KMS-11 (cell line): ENCODE measurements around the gene MADD.

ENCODE experiments used
- H2AFZ ChIP-seq: fragments of 200-600 bp; sonication (generic); 2 replicates; pipeline ENCODE4 v1.6.1; 2016; ENCODE audit warnings: antibody characterized with exemption, mixed run types, low read depth
- H3K27ac ChIP-seq: fragments of 200-600 bp; sonication (generic); 2 replicates; pipeline ENCODE4 v1.6.1; 2016; ENCODE audit warnings: mild to moderate bottlenecking, mixed run types
- H3K27me3 ChIP-seq: fragments of 200-600 bp; sonication (generic); 2 replicates; pipeline ENCODE4 v1.6.1; 2017; ENCODE audit warnings: mild to moderate bottlenecking, low read depth, mixed run types, moderate library complexity; ENCODE audit not compliant: insufficient read depth
- H3K36me3 ChIP-seq: fragments of 200-600 bp; sonication (generic); 2 replicates; pipeline ENCODE4 v1.6.1; 2017; ENCODE audit warnings: mild to moderate bottlenecking, mixed run types; ENCODE audit not compliant: insufficient read depth
- H3K4me1 ChIP-seq: fragments of 200-600 bp; sonication (generic); 2 replicates; pipeline ENCODE4 v1.6.1; 2016; ENCODE audit warnings: mild to moderate bottlenecking, low read depth, mixed run types; ENCODE audit not compliant: poor library complexity, severe bottlenecking
- H3K4me2 ChIP-seq: fragments of 200-600 bp; sonication (generic); 2 replicates; pipeline ENCODE4 v1.7.0; 2016; ENCODE audit warnings: mild to moderate bottlenecking, mixed run types
- H3K4me3 ChIP-seq: fragments of 200-600 bp; sonication (generic); IDR thresholded peaks from 2 replicates; pipeline ENCODE4 v1.6.1; 2017; ENCODE audit warnings: low read depth, low read length, mixed read lengths; ENCODE audit not compliant: insufficient read depth
- H3K79me2 ChIP-seq: fragments of 200-600 bp; sonication (generic); 2 replicates; pipeline ENCODE4 v1.6.1; 2016; ENCODE audit warnings: low read depth, mixed run types; ENCODE audit not compliant: insufficient read depth
- H3K9ac ChIP-seq: fragments of 200-600 bp; sonication (generic); 2 replicates; pipeline ENCODE4 v1.6.1; 2016; ENCODE audit warnings: mild to moderate bottlenecking, mixed run types
- H4K20me1 ChIP-seq: fragments of 200-600 bp; sonication (generic); 2 replicates; pipeline ENCODE4 v1.6.1; 2016; ENCODE audit warnings: mild to moderate bottlenecking, mixed run types; ENCODE audit not compliant: insufficient read depth
- TF ChIP-seq, protein P1 (sequence below): fragments of 200-600 bp; sonication (generic); conservative IDR thresholded peaks from 2 replicates; pipeline ENCODE4 v1.6.1; 2017; ENCODE audit warnings: low read depth, mild to moderate bottlenecking, antibody characterized with exemption, low read length, moderate library complexity, mixed read lengths

MADD gene

GRCh38 chr11:47335733-47336132, 65.8 kb downstream of the MADD start:
- H3K27ac ChIP-seq, result no peak overlapping the region
- no peak overlapping the region for H3K4me2 ChIP-seq
- H2AFZ ChIP-seq, result no peak overlapping the region
- H3K4me1 ChIP-seq, result no peaks in the 10 kb centered on the region
- no peak overlapping the region for H3K4me3 ChIP-seq
- H4K20me1 ChIP-seq, result no peaks in the 10 kb centered on the region
- no peaks in the 10 kb centered on the region for H3K36me3 ChIP-seq
- no peaks in the 10 kb centered on the region for H3K27me3 ChIP-seq
- no peak overlapping the region for H3K9ac ChIP-seq
- no peaks in the 10 kb centered on the region for H3K79me2 ChIP-seq
- TF ChIP-seq, protein P1, sequence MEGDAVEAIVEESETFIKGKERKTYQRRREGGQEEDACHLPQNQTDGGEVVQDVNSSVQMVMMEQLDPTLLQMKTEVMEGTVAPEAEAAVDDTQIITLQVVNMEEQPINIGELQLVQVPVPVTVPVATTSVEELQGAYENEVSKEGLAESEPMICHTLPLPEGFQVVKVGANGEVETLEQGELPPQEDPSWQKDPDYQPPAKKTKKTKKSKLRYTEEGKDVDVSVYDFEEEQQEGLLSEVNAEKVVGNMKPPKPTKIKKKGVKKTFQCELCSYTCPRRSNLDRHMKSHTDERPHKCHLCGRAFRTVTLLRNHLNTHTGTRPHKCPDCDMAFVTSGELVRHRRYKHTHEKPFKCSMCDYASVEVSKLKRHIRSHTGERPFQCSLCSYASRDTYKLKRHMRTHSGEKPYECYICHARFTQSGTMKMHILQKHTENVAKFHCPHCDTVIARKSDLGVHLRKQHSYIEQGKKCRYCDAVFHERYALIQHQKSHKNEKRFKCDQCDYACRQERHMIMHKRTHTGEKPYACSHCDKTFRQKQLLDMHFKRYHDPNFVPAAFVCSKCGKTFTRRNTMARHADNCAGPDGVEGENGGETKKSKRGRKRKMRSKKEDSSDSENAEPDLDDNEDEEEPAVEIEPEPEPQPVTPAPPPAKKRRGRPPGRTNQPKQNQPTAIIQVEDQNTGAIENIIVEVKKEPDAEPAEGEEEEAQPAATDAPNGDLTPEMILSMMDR, result no peak

DNA sequence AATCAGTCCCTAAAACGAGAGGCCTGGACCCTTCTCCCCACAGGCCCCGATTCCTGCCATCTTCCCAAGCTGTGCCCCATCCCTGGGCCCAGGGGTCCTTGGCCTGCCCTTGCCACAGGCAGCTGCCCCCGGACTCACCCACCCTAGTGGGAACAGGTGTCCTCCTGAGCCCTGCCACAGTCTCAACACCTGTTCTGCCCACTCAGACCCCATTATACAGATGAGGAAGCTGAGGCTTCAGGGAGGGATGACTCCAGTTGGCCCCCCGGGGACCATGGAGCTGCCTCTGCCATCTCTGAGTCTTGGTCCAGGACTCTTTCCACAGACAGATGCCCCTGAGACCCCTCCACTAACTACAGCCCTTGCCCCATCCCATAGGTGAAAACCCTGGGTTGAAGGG, 66.7 kb downstream of the MADD start:
- Histone ChIP-seq H3K27ac (no peak overlapping the region), H3K4me3 (no peak overlapping the region)

DNA sequence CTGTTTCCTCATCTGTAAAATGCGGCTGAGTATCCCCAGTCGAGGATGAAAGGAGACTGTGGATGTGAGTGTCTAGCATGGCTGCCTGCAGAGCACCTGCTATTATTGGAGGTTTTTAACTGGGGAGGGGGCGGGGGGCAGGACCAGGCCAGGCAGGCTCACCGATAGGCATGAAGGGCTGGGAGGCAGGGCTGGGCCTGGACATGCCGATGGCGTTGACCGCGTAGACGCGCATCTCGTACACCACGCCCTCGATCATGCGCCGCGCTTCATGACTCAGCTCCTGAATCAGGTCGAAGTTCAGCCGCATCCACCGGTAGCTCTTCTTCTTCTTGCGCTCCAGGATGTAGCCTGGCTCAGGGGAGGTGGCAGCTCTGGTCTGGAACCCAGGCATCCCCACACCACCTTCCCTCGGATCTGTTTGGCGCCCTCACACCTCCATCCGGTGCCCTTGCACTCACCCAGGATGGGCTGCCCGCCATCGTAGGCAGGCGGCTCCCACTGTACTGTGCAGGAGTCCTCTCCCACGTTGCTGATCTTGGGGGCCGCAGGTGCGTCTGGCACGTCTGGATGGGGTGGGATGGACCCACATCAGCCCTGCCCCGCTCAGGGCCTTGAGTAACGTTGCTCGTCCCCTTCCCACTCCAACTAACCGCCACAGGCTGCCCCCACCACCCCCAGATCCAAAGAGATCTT, 67.4 kb downstream of the MADD start:
- Histone ChIP-seq H3K79me2 (no peaks in the 10 kb centered on the region), H3K27me3 (no peaks in the 10 kb centered on the region), H3K36me3 (no peaks in the 10 kb centered on the region), H3K4me2 (no peak overlapping the region), H3K4me3 (no peak overlapping the region), H3K4me1 (no peaks in the 10 kb centered on the region), H4K20me1 (no peaks in the 10 kb centered on the region), H3K27ac (no peak overlapping the region), H2AFZ (no peak overlapping the region), H3K9ac (no peak overlapping the region)
- TF ChIP-seq, protein P1, result no peak

More for the DNA sequence above, 66.7 kb downstream of the MADD start:
- no peaks in the 10 kb centered on the region for H3K36me3 ChIP-seq
- H4K20me1 ChIP-seq, result no peaks in the 10 kb centered on the region
- TF ChIP-seq, protein P1, result no peak
- H3K27me3 ChIP-seq, result no peaks in the 10 kb centered on the region
- no peak overlapping the region for H2AFZ ChIP-seq
- no peaks in the 10 kb centered on the region for H3K79me2 ChIP-seq
- H3K4me1 ChIP-seq, result no peaks in the 10 kb centered on the region
- H3K4me2 ChIP-seq, result no peak overlapping the region
- no peak overlapping the region for H3K9ac ChIP-seq

GRCh38 chr11:47338396-47339241, 68.7 kb downstream of the MADD start:
- Histone ChIP-seq H2AFZ (no peak overlapping the region), H3K36me3 (no peaks in the 10 kb centered on the region), H3K27me3 (no peaks in the 10 kb centered on the region), H3K4me1 (no peaks in the 10 kb centered on the region), H3K9ac (no peak overlapping the region), H3K79me2 (no peaks in the 10 kb centered on the region), H4K20me1 (no peaks in the 10 kb centered on the region), H3K27ac (no peak overlapping the region), H3K4me3 (no peak overlapping the region), H3K4me2 (no peak overlapping the region)
- TF ChIP-seq, protein P1, result no peak
